ENCODE results near the gene SH2D6. TPM values are rescaled to one million over a fixed set of nuclear protein-coding genes. Genes with fewer than 3 reads are reported as not detected.

SH2D6 gene
- polyA plus RNA-seq, 1 donor from 2014 or later = not detected

- H3K79me2 ChIP-seq (replicated peaks; ENCODE audit: insufficient read depth, low read length) = no peaks in the 10 kb centered on the region
- H2AFZ ChIP-seq (ENCODE audit: low read depth, low read length) = no peak overlapping the region
Measured at GRCh38 chr2:85383850-85384249, 34.7 kb upstream of the SH2D6 start.

GRCh38 chr2:85385746-85386145, 32.8 kb upstream of the SH2D6 start:
- Histone ChIP-seq H3K79me2 (replicated peaks; ENCODE audit: insufficient read depth, low read length) (no peaks in the 10 kb centered on the region), H3K9me3 (ENCODE audit: low read length) (no peaks in the 10 kb centered on the region), H2AFZ (ENCODE audit: low read depth, low read length) (no peak overlapping the region), H4K20me1 (ENCODE audit: insufficient read depth) (no peaks in the 10 kb centered on the region), H3K36me3 (ENCODE audit: insufficient read depth, low read length) (no peaks in the 10 kb centered on the region), H3K27me3 (ENCODE audit: insufficient read depth, low read depth, low read length) (no peaks in the 10 kb centered on the region), H3F3A (ENCODE audit: insufficient read depth, low read length, poor library complexity, severe bottlenecking) (no peaks in the 10 kb centered on the region), H3K4me2 (ENCODE audit: low read length) (no peak overlapping the region), H3K9ac (ENCODE audit: low read length) (no peak overlapping the region), H3K27ac (ENCODE audit: low read length) (no peak overlapping the region), H3K9me2 (ENCODE audit: insufficient read depth, low read length) (no peaks in the 10 kb centered on the region), H3K4me3 (ENCODE audit: low read length) (no peak overlapping the region)
- TF ChIP-seq SMC3 (conservative IDR thresholded peaks at IDR 0.05; ENCODE audit: poor library complexity) (no peak), REST (IDR thresholded peaks at IDR 0.05; ENCODE audit: borderline replicate concordance) (no peak), EP300 (conservative IDR thresholded peaks at IDR 0.05; ENCODE audit: poor library complexity, severe bottlenecking) (no peak), POLR2AphosphoS5 (IDR thresholded peaks at IDR 0.05) (no peak), MXI1 (conservative IDR thresholded peaks at IDR 0.05; ENCODE audit: poor library complexity, severe bottlenecking) (no peak)

More at GRCh38 chr2:85383850-85384249, 34.7 kb upstream of the SH2D6 start:
- TF ChIP-seq MXI1 (conservative IDR thresholded peaks at IDR 0.05; ENCODE audit: poor library complexity, severe bottlenecking) (no peak), SMC3 (conservative IDR thresholded peaks at IDR 0.05; ENCODE audit: poor library complexity) (no peak), POLR2AphosphoS5 (IDR thresholded peaks at IDR 0.05) (no peak), RAD21 (conservative IDR thresholded peaks at IDR 0.05) (no peak), EP300 (conservative IDR thresholded peaks at IDR 0.05; ENCODE audit: poor library complexity, severe bottlenecking) (no peak), REST (IDR thresholded peaks at IDR 0.05; ENCODE audit: borderline replicate concordance) (no peak)
- no peak overlapping the region for H3K4me2 ChIP-seq (ENCODE audit: low read length)
- H3K4me3 ChIP-seq (ENCODE audit: low read length) = no peak overlapping the region
- H3F3A ChIP-seq (ENCODE audit: insufficient read depth, low read length, poor library complexity, severe bottlenecking) = no peaks in the 10 kb centered on the region
- no peaks in the 10 kb centered on the region for H3K9me3 ChIP-seq (ENCODE audit: low read length)
- H3K9ac ChIP-seq (ENCODE audit: low read length) = no peak overlapping the region
- H3K27me3 ChIP-seq (ENCODE audit: insufficient read depth, low read depth, low read length) = no peaks in the 10 kb centered on the region
- no peaks in the 10 kb centered on the region for H3K36me3 ChIP-seq (ENCODE audit: insufficient read depth, low read length)
- no peaks in the 10 kb centered on the region for H4K20me1 ChIP-seq (ENCODE audit: insufficient read depth)
- no peaks in the 10 kb centered on the region for H3K9me2 ChIP-seq (ENCODE audit: insufficient read depth, low read length)
- H3K27ac ChIP-seq (ENCODE audit: low read length) = no peak overlapping the region

- no peaks in the 10 kb centered on the region for H3K9me3 ChIP-seq (ENCODE audit: low read length)
- no peaks in the 10 kb centered on the region for H4K20me1 ChIP-seq (ENCODE audit: insufficient read depth)
- H3K9me2 ChIP-seq (ENCODE audit: insufficient read depth, low read length) = no peaks in the 10 kb centered on the region
- H3K9ac ChIP-seq (ENCODE audit: low read length) = no peak overlapping the region
- H3K27ac ChIP-seq (ENCODE audit: low read length) = no peak overlapping the region
- no peaks in the 10 kb centered on the region for H3K79me2 ChIP-seq (replicated peaks; ENCODE audit: insufficient read depth, low read length)
- H3F3A ChIP-seq (ENCODE audit: insufficient read depth, low read length, poor library complexity, severe bottlenecking) = no peaks in the 10 kb centered on the region
- no peak overlapping the region for H3K4me3 ChIP-seq (ENCODE audit: low read length)
- no peaks in the 10 kb centered on the region for H3K27me3 ChIP-seq (ENCODE audit: insufficient read depth, low read depth, low read length)
- no peaks in the 10 kb centered on the region for H3K36me3 ChIP-seq (ENCODE audit: insufficient read depth, low read length)
- H2AFZ ChIP-seq (ENCODE audit: low read depth, low read length) = no peak overlapping the region
- no peak overlapping the region for H3K4me2 ChIP-seq (ENCODE audit: low read length)
- no peak for TF ChIP-seq CTCF (IDR thresholded peaks at IDR 0.05; ENCODE audit: poor library complexity, severe bottlenecking)
- TF ChIP-seq EP300 (conservative IDR thresholded peaks at IDR 0.05; ENCODE audit: poor library complexity, severe bottlenecking) = no peak
- TF ChIP-seq RAD21 (conservative IDR thresholded peaks at IDR 0.05) = no peak
- TF ChIP-seq MXI1 (conservative IDR thresholded peaks at IDR 0.05; ENCODE audit: poor library complexity, severe bottlenecking) = no peak
- no peak for TF ChIP-seq EZH2 (IDR thresholded peaks at IDR 0.05; ENCODE audit: borderline replicate concordance, insufficient read depth, low read length, poor library complexity, severe bottlenecking)
- no peak for TF ChIP-seq REST (IDR thresholded peaks at IDR 0.05; ENCODE audit: borderline replicate concordance)
- no peak for TF ChIP-seq POLR2AphosphoS5 (IDR thresholded peaks at IDR 0.05)
- TF ChIP-seq SMC3 (conservative IDR thresholded peaks at IDR 0.05; ENCODE audit: poor library complexity) = no peak
Measured at GRCh38 chr2:85387754-85388153, 30.8 kb upstream of the SH2D6 start.
